GM21390 (cell line): ENCODE results near the gene CNKSR1.
"Not testable (repeated sequence)": the region's sequence is repeated elsewhere in the genome, so short reads cannot be mapped to it uniquely, and the experiment has no call there.

Source experiments
- ATAC-seq: cut with Tn5 transposase; IDR thresholded peaks from one replicate; pipeline ENCODE4 v1.9.1; 2021; ENCODE audit not compliant: unreplicated experiment

CNKSR1 gene

DNA sequence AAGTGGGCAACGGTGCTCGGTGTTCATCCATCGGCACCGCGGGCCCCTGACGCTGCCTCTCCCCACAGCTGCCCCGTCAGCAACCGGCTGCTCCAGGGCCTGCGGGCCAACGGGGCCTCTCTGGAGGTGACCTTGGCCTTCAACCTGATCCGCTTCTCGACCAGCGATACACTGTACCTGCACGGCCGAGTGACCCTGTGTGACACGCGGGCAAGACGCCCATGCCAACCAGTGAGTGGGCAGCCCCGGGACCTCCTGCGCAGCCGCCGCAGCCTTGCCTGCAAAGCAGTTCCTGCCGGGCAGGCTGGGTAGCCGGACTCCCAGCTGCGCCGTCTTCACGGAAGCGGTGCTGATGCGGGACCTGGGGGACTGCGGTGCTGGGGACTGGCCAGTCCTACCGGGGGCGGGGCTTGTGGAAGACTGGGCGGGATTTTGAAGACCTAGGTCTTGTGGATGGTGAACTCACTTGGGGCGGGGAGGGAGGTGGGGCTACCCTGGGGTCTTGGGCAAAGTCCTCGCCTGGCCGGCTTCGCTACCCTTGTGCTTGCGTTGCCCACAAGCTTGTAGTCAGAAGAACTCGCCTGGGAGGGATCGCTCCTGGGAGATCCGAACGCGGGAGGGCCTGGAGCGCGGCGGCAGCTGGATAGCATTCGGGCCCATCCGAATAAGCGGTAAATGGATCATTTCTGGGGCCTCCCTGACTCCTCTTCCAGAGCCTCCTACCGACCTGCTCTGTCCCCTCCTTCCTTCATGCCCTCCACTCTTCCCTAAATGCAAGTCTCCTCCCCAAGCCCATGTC is 47.9 kb downstream of the CNKSR1 start:
- ATAC-seq = no peak

DNA sequence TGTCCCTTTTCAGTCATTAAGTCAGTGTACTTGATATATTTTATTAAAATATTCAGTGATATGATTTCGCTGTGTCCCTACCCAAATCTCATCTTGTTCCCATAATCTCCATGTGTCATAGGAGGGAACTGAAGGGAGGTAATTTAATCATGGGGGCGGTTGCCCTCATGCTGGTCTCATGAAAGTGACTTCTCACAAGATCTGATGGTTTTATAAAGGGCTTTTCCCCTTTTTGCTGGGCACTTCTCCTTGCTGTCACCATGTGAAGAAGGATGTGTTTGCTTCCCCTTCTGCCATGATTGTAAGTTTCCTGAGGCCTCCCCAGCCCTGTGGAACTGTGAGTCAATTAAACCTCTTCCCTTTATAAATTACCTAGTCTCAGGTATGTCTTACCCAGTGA is 53.4 kb downstream of the CNKSR1 start:
- ATAC-seq = not testable (repeated sequence)

DNA sequence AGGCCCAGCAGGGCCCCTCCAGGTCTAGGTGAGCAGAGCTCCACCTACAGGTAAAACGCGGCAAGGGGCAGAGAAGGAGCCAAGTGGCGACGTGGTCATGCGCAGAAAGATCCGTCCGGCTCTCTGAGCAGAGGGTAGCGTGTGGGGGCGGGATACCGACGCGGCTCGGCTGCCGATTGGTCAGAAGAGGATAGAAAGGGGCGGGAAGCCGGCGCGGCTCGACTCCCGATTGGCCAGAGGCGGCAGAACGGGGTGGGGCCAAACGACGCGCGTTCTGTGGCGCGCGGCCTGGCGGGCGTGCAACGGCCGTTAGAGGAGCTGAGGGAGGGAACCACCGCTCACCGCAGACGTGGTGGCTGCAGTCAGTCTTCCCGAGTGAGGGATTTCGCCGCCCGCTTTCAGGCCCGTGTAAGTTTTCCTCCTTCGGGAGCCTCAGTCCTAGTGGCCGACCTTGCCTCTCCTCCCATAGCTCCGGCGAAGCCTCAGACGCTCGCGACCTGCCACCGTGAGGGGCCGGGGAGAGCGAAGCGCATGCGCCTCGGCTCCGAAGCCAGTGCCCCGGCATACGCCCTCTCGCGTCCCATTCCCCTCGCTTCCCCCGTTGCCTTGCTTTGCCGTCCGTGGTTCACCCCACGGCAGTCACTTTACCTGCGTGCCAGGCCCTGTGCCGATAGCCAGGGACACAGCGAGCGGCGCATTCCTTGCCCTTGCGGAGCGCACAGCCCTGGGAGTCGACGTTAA is 56.8 kb downstream of the CNKSR1 start, which contains the start of gene CEP85:
Gene CEP85 (plus strand): TSS at position 298 of the 741 bp plus-strand sequence. CDS start 5,584 bp downstream, outside the sequence.
- ATAC-seq = peak; percentile 87

DNA sequence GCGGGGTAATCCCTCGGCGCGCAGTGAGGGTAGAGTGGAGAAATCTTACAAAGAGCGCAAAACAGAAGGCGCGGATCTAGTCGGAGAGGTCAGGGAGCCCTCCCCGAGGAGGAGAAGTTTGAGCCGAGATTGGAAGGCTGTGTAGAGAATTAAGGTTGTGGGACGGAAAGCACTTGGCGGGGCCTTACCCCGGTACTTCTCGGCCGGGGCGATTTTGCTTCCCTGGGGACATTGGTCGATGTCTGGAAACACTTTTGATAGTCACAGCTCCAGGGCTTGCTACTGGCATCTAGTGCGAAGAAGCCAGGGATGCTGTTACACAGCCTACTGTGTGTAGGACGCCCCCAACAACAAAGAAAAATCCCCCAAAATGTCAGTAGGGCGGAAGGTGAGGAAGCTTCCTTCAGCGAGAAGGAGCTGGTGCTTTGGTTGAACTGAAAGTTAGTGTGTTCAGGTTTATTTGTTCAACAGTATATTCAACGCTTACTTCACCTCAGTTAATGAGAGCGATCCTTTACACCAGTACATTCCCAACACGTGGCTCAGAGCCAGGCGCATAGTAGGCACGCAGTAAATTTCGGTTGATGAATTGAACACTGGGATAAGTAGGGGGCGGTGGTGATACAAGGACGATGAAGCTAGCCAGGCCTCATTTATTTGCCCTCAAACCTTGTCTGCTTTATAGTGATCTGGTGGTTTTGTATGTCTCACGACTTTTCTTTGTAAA is 57.5 kb downstream of the CNKSR1 start:
- ATAC-seq = no peak

DNA sequence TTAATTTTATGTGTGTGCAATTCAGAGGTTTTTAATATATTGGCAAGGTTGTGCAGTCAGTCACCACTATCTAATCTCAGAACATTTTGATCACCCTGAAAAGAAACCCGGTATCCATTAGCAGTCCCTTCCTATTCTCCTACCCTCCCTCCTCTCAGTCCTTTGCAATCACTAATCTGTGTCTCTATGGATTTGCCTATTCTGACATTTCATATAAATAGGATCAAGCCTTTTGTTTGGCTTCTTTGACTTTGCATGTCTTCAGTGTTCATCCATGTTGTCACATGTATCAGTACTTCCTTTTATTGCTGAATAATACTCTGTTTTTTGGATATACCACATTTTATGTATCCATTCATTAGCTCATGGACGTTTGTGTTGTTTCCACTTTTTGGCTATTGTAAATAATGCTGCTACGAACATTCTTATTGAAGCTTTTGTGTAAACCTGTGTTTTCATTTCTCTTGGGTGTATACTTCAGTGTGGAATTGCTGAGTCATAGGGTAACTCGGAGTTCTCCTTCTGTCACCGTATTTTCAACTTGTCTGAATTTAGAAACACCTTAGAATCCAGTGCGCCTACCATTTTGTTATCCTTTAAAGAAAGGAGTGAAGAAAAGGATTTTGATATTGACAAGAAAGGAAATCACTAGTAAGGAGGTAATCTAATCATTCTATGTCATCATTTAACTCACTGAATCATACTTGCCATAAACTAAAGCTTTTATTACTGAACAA is 60.1 kb downstream of the CNKSR1 start:
- no peak for ATAC-seq
